IMR-90 (cell line): ENCODE measurements around the gene DDHD1. TPM values are rescaled to one million over a fixed set of nuclear protein-coding genes. Genes with fewer than 3 reads are reported as not detected.

Experiments used
- ATAC-seq: fragments of 200-7000 bp; cut with Tn5 transposase; 2 replicates; pipeline ENCODE4 v1.9.1; 2020; ENCODE audit warnings: low read depth, mild to moderate bottlenecking, moderate library complexity
- BruUV-seq: library from RNA; stranded (reverse); fragments of 400-500 nt; replicated peaks from 2 replicates; lab custom pipeline; 2021; lab: Mats Ljungman, UMichigan
- CTCF ChIA-PET: fragments of 300-600 bp; formaldehyde crosslinking; extraction: SDS; loops from one replicate; lab custom pipeline; 2021; ENCODE audit warnings: antibody characterized with exemption; lab: Yijun Ruan, JAX
- POLR2A ChIA-PET: fragments of 300-600 bp; sonication (Branson Sonifier 250); formaldehyde crosslinking; loops from one replicate; lab custom pipeline; 2022; ENCODE audit warnings: antibody characterized with exemption; ENCODE audit not compliant: unreplicated experiment; lab: Charles Lee
- DNase-seq: peaks from one replicate; pipeline ENCODE4 v3.0.0; 2013
- H2AFZ ChIP-seq: replicated peaks from 2 replicates; pipeline ENCODE3; 2013; ENCODE audit warnings: low read length, mild to moderate bottlenecking; ENCODE audit not compliant: poor library complexity
- H2AK5ac ChIP-seq: 2 replicates; pipeline ENCODE4 v1.6.1; 2013; ENCODE audit warnings: low read depth, low read length, inconsistent platforms
- H2AK9ac ChIP-seq: replicated peaks from 2 replicates; pipeline ENCODE3; 2013; ENCODE audit warnings: mild to moderate bottlenecking, low read depth, low read length, moderate library complexity; ENCODE audit not compliant: poor library complexity
- H2BK120ac ChIP-seq: 2 replicates; pipeline ENCODE4 v1.6.1; 2013; ENCODE audit warnings: low read depth, low read length, inconsistent platforms
- H2BK15ac ChIP-seq: 3 replicates; pipeline ENCODE4 v1.6.1; 2013; ENCODE audit warnings: low read depth, low read length, inconsistent platforms
- H2BK20ac ChIP-seq: 2 replicates; pipeline ENCODE4 v1.6.1; 2013; ENCODE audit warnings: low read depth, mild to moderate bottlenecking, inconsistent platforms, low read length, moderate library complexity
- H2BK5ac ChIP-seq: 2 replicates; pipeline ENCODE4 v1.6.1; 2013; ENCODE audit warnings: mild to moderate bottlenecking, low read depth, low read length, inconsistent platforms; ENCODE audit not compliant: poor library complexity, severe bottlenecking
- H3K14ac ChIP-seq: replicated peaks from 2 replicates; pipeline ENCODE4 v1.6.1; 2013; ENCODE audit warnings: low read depth, low read length, inconsistent platforms
- H3K18ac ChIP-seq: 2 replicates; pipeline ENCODE4 v1.6.1; 2013; ENCODE audit warnings: low read depth, low read length, control low read depth
- H3K23ac ChIP-seq: 2 replicates; pipeline ENCODE4 v1.6.1; 2013; ENCODE audit warnings: low read depth, low read length, inconsistent platforms
- H3K27ac ChIP-seq: 2 replicates; pipeline ENCODE4 v1.5.1; 2013; ENCODE audit warnings: mild to moderate bottlenecking, control low read depth, low read length; ENCODE audit not compliant: insufficient read depth
- H3K27me3 ChIP-seq: 2 replicates; pipeline ENCODE4 v1.6.1; 2013; ENCODE audit warnings: low read length; ENCODE audit not compliant: control insufficient read depth, insufficient read depth
- H3K36me3 ChIP-seq: 2 replicates; pipeline ENCODE4 v1.6.1; 2013; ENCODE audit warnings: low read length, mixed read lengths; ENCODE audit not compliant: control insufficient read depth, insufficient read depth
- H3K4ac ChIP-seq: 2 replicates; pipeline ENCODE4 v1.6.1; 2013; ENCODE audit warnings: low read depth, low read length, inconsistent platforms
- H3K4me1 ChIP-seq: 2 replicates; pipeline ENCODE4 v1.6.1; 2013; ENCODE audit warnings: low read length, mixed read lengths; ENCODE audit not compliant: control insufficient read depth, insufficient read depth
- H3K4me2 ChIP-seq: 2 replicates; pipeline ENCODE4 v1.6.1; 2013; ENCODE audit warnings: low read depth, mild to moderate bottlenecking, control low read depth, low read length, moderate library complexity
- H3K4me3 ChIP-seq: 2 replicates; pipeline ENCODE4 v1.5.1; 2013; ENCODE audit warnings: low read depth, mild to moderate bottlenecking, control low read depth, low read length, moderate library complexity; ENCODE audit not compliant: insufficient read depth
- H3K56ac ChIP-seq: 2 replicates; pipeline ENCODE4 v1.6.1; 2013; ENCODE audit warnings: low read length, inconsistent platforms; ENCODE audit not compliant: insufficient read depth; ENCODE audit errors: extremely low read depth
- H3K79me1 ChIP-seq, 2 experiments: 2 replicates each; pipeline ENCODE4 v1.6.1; 2013; ENCODE audit warnings: low read length in 2 of 2, inconsistent platforms in 1 of 2, low read depth in 1 of 2
- H3K9ac ChIP-seq: 2 replicates; pipeline ENCODE4 v1.6.1; 2013; ENCODE audit warnings: low read depth, low read length, control low read depth
- H3K9me1 ChIP-seq: 2 replicates; pipeline ENCODE4 v1.6.1; 2013; ENCODE audit warnings: low read length, inconsistent platforms; ENCODE audit not compliant: insufficient read depth
- H3K9me3 ChIP-seq: 2 replicates; pipeline ENCODE4 v1.6.1; 2013; ENCODE audit warnings: low read length; ENCODE audit not compliant: control insufficient read depth, insufficient read depth
- H4K20me1 ChIP-seq: 2 replicates; pipeline ENCODE4 v1.6.1; 2013; ENCODE audit warnings: low read length, inconsistent platforms; ENCODE audit not compliant: insufficient read depth
- H4K5ac ChIP-seq: 2 replicates; pipeline ENCODE4 v1.6.1; 2013; ENCODE audit warnings: mild to moderate bottlenecking, low read depth, low read length, control low read depth
- H4K8ac ChIP-seq, 2 experiments: 2 replicates each; pipeline ENCODE4 v1.6.1; 2013; ENCODE audit warnings: low read depth in 2 of 2, low read length in 2 of 2, control low read depth in 1 of 2, inconsistent platforms in 1 of 2
- H4K91ac ChIP-seq: 2 replicates; pipeline ENCODE4 v1.6.1; 2013; ENCODE audit warnings: low read depth, low read length, inconsistent platforms; ENCODE audit not compliant: insufficient read depth
- BHLHE40 ChIP-seq: fragments of 150-350 bp; IDR thresholded peaks from 2 replicates; pipeline ENCODE4 v1.6.1; 2016; ENCODE audit warnings: mild to moderate bottlenecking, low read depth, low read length
- CEBPB ChIP-seq: IDR thresholded peaks from 2 replicates; pipeline ENCODE4 v1.6.1; 2012; ENCODE audit warnings: low read depth, low read length, improper control_type of control experiment
- CHD1 ChIP-seq: IDR thresholded peaks from 2 replicates; pipeline ENCODE4 v1.6.1; 2012; ENCODE audit warnings: low read depth, low read length, improper control_type of control experiment
- CTCF ChIP-seq: conservative IDR thresholded peaks from 2 replicates; pipeline ENCODE4 v1.5.1; 2012; ENCODE audit warnings: mild to moderate bottlenecking, low read depth, low read length, improper control_type of control experiment
- ELK1 ChIP-seq: fragments of 150-350 bp; IDR thresholded peaks from 2 replicates; pipeline ENCODE4 v1.6.1; 2016; ENCODE audit warnings: low read depth, mild to moderate bottlenecking, low read length, moderate library complexity, borderline replicate concordance
- FOS ChIP-seq: fragments of 150-350 bp; IDR thresholded peaks from 2 replicates; pipeline ENCODE4 v1.6.1; 2016; ENCODE audit warnings: low read depth, low read length
- MAFK ChIP-seq: IDR thresholded peaks from 2 replicates; pipeline ENCODE4 v1.6.1; 2012; ENCODE audit warnings: low read depth, low read length, improper control_type of control experiment
- MAZ ChIP-seq: IDR thresholded peaks from 2 replicates; pipeline ENCODE4 v1.6.1; 2012; ENCODE audit warnings: low read depth, mild to moderate bottlenecking, low read length, improper control_type of control experiment, moderate library complexity, borderline replicate concordance
- MXI1 ChIP-seq: IDR thresholded peaks from 2 replicates; pipeline ENCODE4 v1.6.1; 2012; ENCODE audit warnings: low read depth, mild to moderate bottlenecking, low read length, moderate library complexity, borderline replicate concordance
- NFE2L2 ChIP-seq: fragments of 150-350 bp; IDR thresholded peaks from 2 replicates; pipeline ENCODE4 v1.6.1; 2016; ENCODE audit warnings: low read depth, mild to moderate bottlenecking, low read length
- POLR2A ChIP-seq: IDR thresholded peaks from 2 replicates; pipeline ENCODE4 v1.6.1; 2012; ENCODE audit warnings: mild to moderate bottlenecking, low read depth, low read length
- RAD21 ChIP-seq: IDR thresholded peaks from 2 replicates; pipeline ENCODE4 v1.6.1; 2012; ENCODE audit warnings: low read length, improper control_type of control experiment
- RCOR1 ChIP-seq: IDR thresholded peaks from 2 replicates; pipeline ENCODE4 v1.6.1; 2012; ENCODE audit warnings: mild to moderate bottlenecking, low read length, improper control_type of control experiment; ENCODE audit not compliant: insufficient replicate concordance
- RFX5 ChIP-seq: IDR thresholded peaks from 2 replicates; pipeline ENCODE4 v1.8.0; 2012; ENCODE audit warnings: low read depth, mild to moderate bottlenecking, low read length, moderate library complexity
- SMC3 ChIP-seq: fragments of 150-350 bp; IDR thresholded peaks from 2 replicates; pipeline ENCODE4 v1.6.1; 2016; ENCODE audit warnings: low read depth, mild to moderate bottlenecking, antibody characterized with exemption, low read length, moderate library complexity
- USF2 ChIP-seq: fragments of 150-350 bp; IDR thresholded peaks from 2 replicates; pipeline ENCODE4 v1.6.1; 2017; ENCODE audit warnings: mild to moderate bottlenecking, antibody characterized with exemption, low read length, low read depth
- whole genome bisulfite sequencing, 2 experiments: methylation state at CpG; one replicate each; pipeline versions ENCODE4 v1.1.5 to v1.1.7; 2013; ENCODE audit warnings: missing lambda C conversion rate in 2 of 2; ENCODE audit not compliant: insufficient read length in 1 of 2; ENCODE audit errors: extremely low coverage in 2 of 2; 5-methylcytosine and 5-hydroxymethylcytosine counted together
- dilution Hi-C: fragments of 300-500 bp; cut with HindIII; formaldehyde crosslinking; loops from one replicate; pipeline ENCODE4 v1.14.3; 2018; ENCODE audit warnings: low sequenced_read_pairs; ENCODE audit not compliant: unreplicated experiment
- in situ Hi-C: fragments of 300-500 bp; cut with MboI; formaldehyde crosslinking; loops from 3 replicates; pipeline ENCODE4 v1.14.3; 2019; ENCODE audit warnings: low sequenced_read_pairs, inconsistent platforms, mixed read lengths
- intact Hi-C: fragments of 100-400 bp; cut with micrococcal nuclease; formaldehyde crosslinking; loops from 2 replicates; pipeline ENCODE4 v1.10.0; 2022
- polyA plus RNA-seq, 3 experiments: library from polyadenylated mRNA; depleted of rRNA; stranded (reverse); fragments of >200 nt; gene quantifications; 2 replicates each; pipeline ENCODE4 v1.2.3, GENCODE V29; 2012; ENCODE audit warnings: low replicate concordance in 1 of 3
- total RNA-seq: library from RNA; depleted of rRNA; stranded (reverse); fragments of >200 nt; gene quantifications from 2 replicates; pipeline ENCODE4 v1.2.3, GENCODE V29; 2012

DDHD1 gene
- total and polyA plus RNA-seq, 2 of the 4 experiments (the other 2 are of a cell fraction) = 4.5 to 9.0 TPM

- BruUV-seq = no TSS peak
- H4K8ac ChIP-seq = no peak overlapping the region
Observed at GRCh38 chr14:53064475-53064874, 88.6 kb downstream of the DDHD1 start.

More at GRCh38 chr14:53064475-53064874, 88.6 kb downstream of the DDHD1 start:
- H2AFZ ChIP-seq = no peak overlapping the region
- no peak overlapping the region for H4K5ac ChIP-seq
- no peak overlapping the region for H2BK20ac ChIP-seq
- no peak overlapping the region for H2BK15ac ChIP-seq
- no peak overlapping the region for H3K14ac ChIP-seq
- H3K4me1 ChIP-seq = no peaks in the 10 kb centered on the region
- H4K20me1 ChIP-seq = no peaks in the 10 kb centered on the region
- H3K36me3 ChIP-seq = peaks cover 3% of the 10 kb centered on the region; the same call in 1 of the 2 replicates
- ATAC-seq (no peak), DNase-seq (peak; percentile 7)
- no peak overlapping the region for H2AK9ac ChIP-seq
- H3K79me1 ChIP-seq = no peaks in the 10 kb centered on the region
- no peak overlapping the region for H3K23ac ChIP-seq
- intact Hi-C loops (loop anchor here (5.0 kb wide), 2 partner anchors 233 to 1283 kb away; no protein-coding TSS in a partner anchor), dilution Hi-C loops (no loop called here), in situ Hi-C loops (no loop called here)
- H2BK120ac ChIP-seq = no peak overlapping the region
- no peak overlapping the region for H2BK5ac ChIP-seq
- H3K27me3 ChIP-seq = no peaks in the 10 kb centered on the region
- H2AK5ac ChIP-seq = no peak overlapping the region
- H3K4me2 ChIP-seq = no peak overlapping the region
- ChIA-PET CTCF (no interaction called here), POLR2A (no interaction called here)
- no peak overlapping the region for H3K9ac ChIP-seq
- H3K27ac ChIP-seq = no peak overlapping the region
- TF ChIP-seq MAFK (no peak), NFE2L2 (no peak), MXI1 (no peak), POLR2A (no peak), RAD21 (no peak), RFX5 (no peak), BHLHE40 (no peak), FOS (no peak), CEBPB (no peak), CTCF (no peak), SMC3 (no peak), RCOR1 (no peak), MAZ (no peak), ELK1 (no peak), CHD1 (no peak), USF2 (no peak)
- H3K9me1 ChIP-seq = no peaks in the 10 kb centered on the region; the same call in 1 of the 2 replicates
- H3K4ac ChIP-seq = no peak overlapping the region
- H4K91ac ChIP-seq = no peak overlapping the region
- no peak overlapping the region for H3K18ac ChIP-seq
- WGBS, 2 experiments = no CpG with 5 or more reads among the region's 1 CpG
- no peak overlapping the region for H3K4me3 ChIP-seq
- no peaks in the 10 kb centered on the region for H3K9me3 ChIP-seq
- no peak overlapping the region for H3K56ac ChIP-seq
